ENCODE measurements around the gene SLC18B1. TPM values are rescaled to one million over a fixed set of nuclear protein-coding genes. Genes with fewer than 3 reads are reported as not detected.

SLC18B1 gene
- total RNA-seq, 4 donors from 2014 or later: 0.51 to 38.7 (median 8.0) TPM

DNA sequence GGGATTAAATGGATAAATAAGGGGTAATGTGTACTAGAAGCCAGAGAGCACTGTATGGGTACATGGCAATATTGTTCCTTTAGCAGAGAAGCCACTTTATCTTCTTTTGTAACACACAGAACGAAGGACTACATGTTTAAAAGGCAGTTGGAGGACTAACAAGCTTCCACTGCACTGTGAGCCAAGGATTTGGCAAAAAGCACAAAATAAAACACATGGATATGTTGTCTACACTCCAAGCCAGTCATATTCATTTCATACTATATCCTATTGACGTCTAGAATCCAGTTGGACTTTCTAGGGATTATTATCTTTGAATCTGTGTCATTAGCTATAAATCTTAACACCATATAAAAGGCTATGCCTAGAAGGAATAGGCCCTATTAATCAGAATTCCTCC is 3.0 kb downstream of the SLC18B1 start:
- intact Hi-C loops (cut with DNase I; ENCODE audit: low total_unique reads): no loop called here
- Histone ChIP-seq H3K36me3 (no peaks in the 10 kb centered on the region), H3K4me3 (no peak overlapping the region), H3K27ac (no peak overlapping the region), H3K4me1 (peaks cover 0 to 5% of the 10 kb centered on the region in 2 donors), H3K9me3 (no peaks in the 10 kb centered on the region), H3K27me3 (no peaks in the 10 kb centered on the region)
- DNase-seq: no peak
- TF ChIP-seq POLR2A (IDR thresholded peaks at IDR 0.05): no peak
- TF ChIP-seq, protein P1, sequence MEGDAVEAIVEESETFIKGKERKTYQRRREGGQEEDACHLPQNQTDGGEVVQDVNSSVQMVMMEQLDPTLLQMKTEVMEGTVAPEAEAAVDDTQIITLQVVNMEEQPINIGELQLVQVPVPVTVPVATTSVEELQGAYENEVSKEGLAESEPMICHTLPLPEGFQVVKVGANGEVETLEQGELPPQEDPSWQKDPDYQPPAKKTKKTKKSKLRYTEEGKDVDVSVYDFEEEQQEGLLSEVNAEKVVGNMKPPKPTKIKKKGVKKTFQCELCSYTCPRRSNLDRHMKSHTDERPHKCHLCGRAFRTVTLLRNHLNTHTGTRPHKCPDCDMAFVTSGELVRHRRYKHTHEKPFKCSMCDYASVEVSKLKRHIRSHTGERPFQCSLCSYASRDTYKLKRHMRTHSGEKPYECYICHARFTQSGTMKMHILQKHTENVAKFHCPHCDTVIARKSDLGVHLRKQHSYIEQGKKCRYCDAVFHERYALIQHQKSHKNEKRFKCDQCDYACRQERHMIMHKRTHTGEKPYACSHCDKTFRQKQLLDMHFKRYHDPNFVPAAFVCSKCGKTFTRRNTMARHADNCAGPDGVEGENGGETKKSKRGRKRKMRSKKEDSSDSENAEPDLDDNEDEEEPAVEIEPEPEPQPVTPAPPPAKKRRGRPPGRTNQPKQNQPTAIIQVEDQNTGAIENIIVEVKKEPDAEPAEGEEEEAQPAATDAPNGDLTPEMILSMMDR (IDR thresholded peaks at IDR 0.05): no peak

DNA sequence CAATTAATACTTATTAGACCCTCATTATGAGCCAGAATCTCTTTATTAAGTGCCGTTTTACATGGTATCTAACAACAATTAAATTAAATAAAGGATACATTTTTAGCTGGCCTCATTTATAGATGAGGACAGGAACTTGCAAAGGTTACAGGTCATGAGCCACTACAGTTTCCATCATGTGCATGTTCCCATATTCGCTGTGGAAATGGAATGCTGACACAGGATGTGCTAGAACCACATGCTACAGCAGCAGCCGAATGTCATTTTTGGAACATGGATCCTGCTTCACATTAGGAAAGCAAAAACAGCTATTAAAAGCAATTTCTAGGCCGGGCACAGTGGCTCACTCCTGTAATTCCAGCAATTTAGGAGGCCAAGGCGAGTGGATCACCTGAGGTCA is 5.9 kb downstream of the SLC18B1 start:
- Histone ChIP-seq H3K9me3 (no peaks in the 10 kb centered on the region), H3K4me1 (peaks cover 0 to 5% of the 10 kb centered on the region in 2 donors), H3K36me3 (no peaks in the 10 kb centered on the region), H3K27me3 (no peaks in the 10 kb centered on the region), H3K27ac (no peak overlapping the region), H3K4me3 (no peak overlapping the region)
- DNase-seq: no peak
- intact Hi-C loops (cut with DNase I; ENCODE audit: low total_unique reads): no loop called here
- no peak for TF ChIP-seq POLR2A (IDR thresholded peaks at IDR 0.05)
- TF ChIP-seq, protein P1 (IDR thresholded peaks at IDR 0.05): no peak

DNA sequence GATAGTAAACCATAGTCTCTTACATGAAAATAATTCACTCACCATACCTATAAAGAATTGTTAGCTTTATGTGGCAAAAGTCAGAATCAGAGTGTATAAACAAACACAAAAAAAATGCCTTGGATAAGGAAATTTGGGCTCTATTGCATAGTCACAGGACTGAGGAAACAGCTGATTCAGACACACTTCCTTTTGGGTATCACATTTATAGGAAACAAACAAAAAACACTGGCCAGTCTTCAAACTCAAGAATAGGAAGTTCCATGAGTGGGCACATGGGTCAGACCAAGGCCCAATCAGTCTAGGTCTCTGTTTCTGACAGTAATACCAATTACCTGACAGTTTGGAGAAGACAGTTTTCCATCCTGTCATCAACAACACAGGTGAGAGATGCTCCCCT is 8.0 kb downstream of the SLC18B1 start:
- peak overlapping the region in 1 of 2 donors; percentile 9 for H3K27ac ChIP-seq
- no peak for TF ChIP-seq POLR2A (IDR thresholded peaks at IDR 0.05)
- TF ChIP-seq, protein P1 (IDR thresholded peaks at IDR 0.05): no peak
- intact Hi-C loops (cut with DNase I; ENCODE audit: low total_unique reads): no loop called here
- no peaks in the 10 kb centered on the region for H3K9me3 ChIP-seq
- H3K36me3 ChIP-seq: no peaks in the 10 kb centered on the region
- H3K27me3 ChIP-seq: no peaks in the 10 kb centered on the region
- DNase-seq: no peak
- H3K4me1 ChIP-seq: no peaks in the 10 kb centered on the region
- no peak overlapping the region for H3K4me3 ChIP-seq

DNA sequence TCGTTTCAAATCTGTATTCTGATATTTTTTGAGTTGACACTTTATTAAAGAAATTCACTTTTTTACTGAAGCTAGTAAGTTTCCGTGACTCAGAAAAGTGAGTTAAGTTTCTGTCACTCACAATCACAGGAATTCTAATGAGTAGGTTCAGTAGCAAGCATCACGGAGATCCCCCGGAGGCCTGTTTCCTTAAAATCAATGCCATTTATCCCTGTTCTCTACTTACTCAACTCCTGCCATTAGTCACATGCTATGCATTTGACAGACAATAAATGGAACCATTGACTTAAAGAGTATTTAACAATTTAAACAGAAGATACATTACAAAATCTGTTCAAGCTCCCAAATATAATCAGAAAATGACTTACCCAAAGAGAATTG is 9.1 kb downstream of the SLC18B1 start:
- intact Hi-C loops (cut with DNase I; ENCODE audit: low total_unique reads): no loop called here
- Histone ChIP-seq H3K4me3 (no peak overlapping the region), H3K27me3 (no peaks in the 10 kb centered on the region), H3K36me3 (no peaks in the 10 kb centered on the region), H3K4me1 (no peaks in the 10 kb centered on the region), H3K27ac (no peak overlapping the region), H3K9me3 (no peaks in the 10 kb centered on the region)
- no peak for TF ChIP-seq POLR2A (IDR thresholded peaks at IDR 0.05)
- TF ChIP-seq, protein P1 (IDR thresholded peaks at IDR 0.05): no peak
- DNase-seq: no peak

DNA sequence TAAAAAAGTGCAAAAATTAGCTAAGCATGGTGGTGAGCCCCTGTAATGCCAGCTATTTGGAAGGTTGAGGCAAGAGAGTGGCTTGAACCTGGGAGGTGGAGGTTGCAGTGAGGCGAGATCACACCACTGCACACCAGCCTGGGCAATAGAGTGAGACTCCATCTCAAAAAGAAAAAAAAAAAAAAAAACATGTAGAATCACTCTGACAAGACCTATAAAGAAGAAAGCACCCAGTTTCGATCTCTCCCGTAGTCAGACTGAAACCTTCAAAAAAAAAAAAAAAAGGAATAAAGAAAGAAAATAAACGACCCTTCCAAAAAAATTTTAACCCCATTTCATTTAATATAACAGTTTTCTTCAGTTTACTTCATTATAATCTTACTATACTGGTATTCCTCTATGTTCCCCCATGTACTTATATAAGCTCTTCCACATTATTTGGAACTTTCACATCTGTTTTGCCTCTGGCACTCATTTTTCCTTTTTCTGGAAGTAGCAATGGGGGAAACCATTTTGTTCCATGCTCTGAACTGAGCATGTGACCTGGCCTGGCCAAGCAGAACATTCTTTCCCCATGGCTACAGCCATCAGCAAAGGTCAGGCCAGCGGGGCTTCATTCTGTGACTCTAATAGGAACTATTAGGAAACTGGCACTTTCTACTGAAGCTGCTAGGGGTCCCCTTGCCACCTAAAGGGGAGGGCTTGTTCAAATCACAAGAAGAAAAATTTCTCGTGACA is 9.6 kb downstream of the SLC18B1 start:
- DNase-seq: no peak
- Histone ChIP-seq H3K4me3 (no peak overlapping the region), H3K4me1 (no peaks in the 10 kb centered on the region), H3K27ac (no peak overlapping the region), H3K27me3 (no peaks in the 10 kb centered on the region), H3K36me3 (no peaks in the 10 kb centered on the region), H3K9me3 (no peaks in the 10 kb centered on the region)
- intact Hi-C loops (cut with DNase I; ENCODE audit: low total_unique reads): no loop called here
- TF ChIP-seq POLR2A (IDR thresholded peaks at IDR 0.05): no peak
- TF ChIP-seq, protein P1 (IDR thresholded peaks at IDR 0.05): no peak
